Hepatocyte (in vitro differentiated cells): ENCODE data around the gene ISL1. TPM values are rescaled to one million over a fixed set of nuclear protein-coding genes. Genes with fewer than 3 reads are reported as not detected.
A peak's percentile ranks its signal among the peaks of the same experiment; 100 is the strongest.

Source experiments
- DNase-seq: peaks from one replicate; pipeline ENCODE4 v3.0.0-alpha.2; 2016; ENCODE audit warnings: low spot score
- H2AFZ ChIP-seq: fragments of 200-600 bp; sonication (generic); 2 replicates; pipeline ENCODE4 v1.6.0; 2016; ENCODE audit warnings: antibody characterized with exemption, mild to moderate bottlenecking
- H3K27ac ChIP-seq: fragments of 200-600 bp; sonication (generic); 2 replicates; pipeline ENCODE4 v1.5.1; 2016; ENCODE audit warnings: mild to moderate bottlenecking
- H3K27me3 ChIP-seq: fragments of 200-600 bp; sonication (generic); 2 replicates; pipeline ENCODE4 v1.6.1; 2016
- H3K36me3 ChIP-seq: fragments of 200-600 bp; sonication (generic); replicated peaks from 2 replicates; pipeline ENCODE4 v1.5.1; 2016; ENCODE audit warnings: low read depth; ENCODE audit not compliant: insufficient read depth
- H3K4me1 ChIP-seq: fragments of 200-600 bp; sonication (generic); 2 replicates; pipeline ENCODE4 v1.5.1; 2016; ENCODE audit warnings: mild to moderate bottlenecking, moderate library complexity; ENCODE audit not compliant: insufficient read depth
- H3K4me2 ChIP-seq: fragments of 200-600 bp; sonication (generic); 2 replicates; pipeline ENCODE4 v1.6.0; 2016
- H3K4me3 ChIP-seq: fragments of 200-600 bp; sonication (generic); 2 replicates; pipeline ENCODE4 v1.5.1; 2016; ENCODE audit warnings: mild to moderate bottlenecking
- H3K79me2 ChIP-seq: fragments of 200-600 bp; sonication (generic); 2 replicates; pipeline ENCODE4 v1.6.0; 2017; ENCODE audit warnings: mild to moderate bottlenecking
- H3K9me2 ChIP-seq: fragments of 200-600 bp; sonication (generic); replicated peaks from 2 replicates; pipeline ENCODE4 v1.6.0; 2017; ENCODE audit warnings: mild to moderate bottlenecking; ENCODE audit not compliant: insufficient read depth
- H3K9me3 ChIP-seq: fragments of 200-600 bp; sonication (generic); 2 replicates; pipeline ENCODE4 v1.5.1; 2016; ENCODE audit warnings: low read depth, mild to moderate bottlenecking
- H4K20me1 ChIP-seq: fragments of 200-600 bp; sonication (generic); 2 replicates; pipeline ENCODE4 v1.6.0; 2016; ENCODE audit warnings: mild to moderate bottlenecking; ENCODE audit not compliant: insufficient read depth, poor library complexity, severe bottlenecking
- CTCF ChIP-seq: fragments of 200-600 bp; sonication (generic); IDR thresholded peaks from 2 replicates; pipeline ENCODE4 v1.5.1; 2016; ENCODE audit warnings: antibody characterized with exemption, mild to moderate bottlenecking; ENCODE audit not compliant: poor library complexity
- EZH2 ChIP-seq: fragments of 200-600 bp; sonication (generic); IDR thresholded peaks from 2 replicates; pipeline ENCODE4 v1.6.1; 2016; ENCODE audit warnings: antibody characterized with exemption, mild to moderate bottlenecking, borderline replicate concordance
- EZH2phosphoT487 ChIP-seq: fragments of 200-600 bp; sonication (generic); IDR thresholded peaks from one replicate; pipeline ENCODE4 v1.6.1; 2018; ENCODE audit warnings: antibody characterized with exemption, mild to moderate bottlenecking, low read depth, moderate library complexity; ENCODE audit not compliant: unreplicated experiment, severe bottlenecking
- WGBS: methylation state at CpG from one replicate; pipeline ENCODE4 v1.1.6; 2016; ENCODE audit warnings: low lambda C conversion rate; ENCODE audit errors: missing lambda C conversion rate; 5-methylcytosine and 5-hydroxymethylcytosine counted together
- polyA plus RNA-seq: library from polyadenylated mRNA; unstranded; fragments of >200 nt; fragmentation: Nextera tagmentation; extraction: Ambion mirVana; gene quantifications from 2 replicates; pipeline ENCODE4 v1.2.1, GENCODE V29; 2016
- total RNA-seq: library from RNA; depleted of rRNA; stranded (reverse); fragments of >200 nt; gene quantifications from 2 replicates; pipeline ENCODE4 v1.2.3, GENCODE V29; 2014

ISL1 gene
- total and polyA plus RNA-seq, 2 experiments from 2014 or later: 22.0 to 29.1 TPM

DNA sequence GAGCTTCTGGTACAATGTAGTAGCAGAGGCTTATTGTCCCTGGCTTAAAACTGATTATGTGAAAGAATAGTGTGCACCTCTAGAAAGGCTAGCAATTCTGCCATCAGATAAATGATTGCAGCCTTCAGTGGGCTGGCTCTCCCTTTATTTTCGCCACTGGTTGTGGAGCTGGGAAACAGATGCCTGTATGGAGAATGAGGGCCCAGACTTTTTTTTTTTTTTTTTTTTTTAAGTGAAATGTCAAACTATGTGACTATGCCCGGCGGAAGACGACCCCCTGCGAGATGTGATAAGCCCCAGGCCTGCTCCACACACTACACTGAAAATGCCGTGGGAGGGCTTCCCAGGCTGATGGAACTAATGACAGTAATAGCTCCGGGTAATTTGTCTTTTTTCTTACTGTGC is 28.7 kb downstream of the ISL1 start:
- peaks cover 11% of the 10 kb centered on the region for H3K4me1 ChIP-seq
- WGBS: 39% methylated on average over 7 of the region's 7 CpGs
- H4K20me1 ChIP-seq: no peaks in the 10 kb centered on the region
- no peaks in the 10 kb centered on the region for H3K79me2 ChIP-seq
- no peaks in the 10 kb centered on the region for H3K9me2 ChIP-seq
- H3K4me3 ChIP-seq: no peak overlapping the region
- DNase-seq: no peak
- no peaks in the 10 kb centered on the region for H3K9me3 ChIP-seq
- H2AFZ ChIP-seq: no peak overlapping the region
- H3K4me2 ChIP-seq: no peak overlapping the region
- no peaks in the 10 kb centered on the region for H3K36me3 ChIP-seq
- no peak overlapping the region for H3K27ac ChIP-seq
- H3K27me3 ChIP-seq: no peaks in the 10 kb centered on the region
- no peak for TF ChIP-seq CTCF

DNA sequence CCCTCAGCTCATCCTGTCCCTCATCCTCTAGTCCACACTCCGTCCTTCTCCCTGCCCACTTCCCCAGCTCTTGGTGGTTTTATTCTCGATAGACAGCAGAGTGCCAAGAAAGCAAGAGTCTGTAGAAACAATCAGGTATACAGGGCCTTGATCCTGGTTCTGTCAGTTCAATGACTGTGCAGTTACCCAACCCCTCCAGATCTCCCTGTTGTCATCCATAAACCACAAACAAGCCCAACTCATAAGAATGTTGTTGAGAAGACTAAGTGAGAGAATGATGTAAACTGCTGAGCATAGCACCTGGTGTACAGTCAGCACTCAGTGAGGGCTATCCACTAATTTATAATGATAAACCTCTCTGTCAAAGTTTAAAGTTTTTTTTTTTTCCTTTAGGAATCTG is 31.3 kb downstream of the ISL1 start:
- H2AFZ ChIP-seq: no peak overlapping the region
- no peaks in the 10 kb centered on the region for H4K20me1 ChIP-seq
- no peak for DNase-seq
- H3K36me3 ChIP-seq: no peaks in the 10 kb centered on the region
- no peak overlapping the region for H3K4me3 ChIP-seq
- H3K27ac ChIP-seq: no peak overlapping the region
- H3K4me1 ChIP-seq: peaks cover 11% of the 10 kb centered on the region
- 84% methylated on average over 2 of the region's 2 CpGs for WGBS
- no peaks in the 10 kb centered on the region for H3K79me2 ChIP-seq
- TF ChIP-seq CTCF: no peak
- no peak for TF ChIP-seq EZH2
- H3K4me2 ChIP-seq: no peak overlapping the region
- no peaks in the 10 kb centered on the region for H3K9me3 ChIP-seq
- no peaks in the 10 kb centered on the region for H3K9me2 ChIP-seq
- no peaks in the 10 kb centered on the region for H3K27me3 ChIP-seq

DNA sequence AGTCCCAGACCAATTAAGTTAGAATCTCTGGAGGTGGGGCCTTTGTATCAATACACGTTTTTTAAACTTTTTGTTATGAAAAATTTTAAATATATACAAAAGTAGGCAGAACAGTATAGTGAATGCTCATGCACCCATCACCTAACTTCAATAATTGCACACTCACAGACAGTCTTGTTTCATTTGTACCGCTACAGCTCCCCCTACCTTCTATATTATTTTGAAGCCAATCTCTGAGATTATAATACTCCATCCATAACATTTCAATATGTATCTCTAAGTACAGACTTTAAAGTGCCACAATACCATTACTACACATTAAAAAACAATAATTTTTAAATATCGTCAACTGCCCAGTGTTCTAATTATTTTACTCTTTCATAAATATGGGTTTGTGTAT is 32.9 kb downstream of the ISL1 start:
- Histone ChIP-seq H3K36me3 (no peaks in the 10 kb centered on the region), H3K9me2 (no peaks in the 10 kb centered on the region), H3K4me1 (no peaks in the 10 kb centered on the region), H3K27me3 (no peaks in the 10 kb centered on the region), H3K9me3 (no peaks in the 10 kb centered on the region), H3K4me3 (no peak overlapping the region), H3K79me2 (no peaks in the 10 kb centered on the region), H3K27ac (no peak overlapping the region), H2AFZ (no peak overlapping the region), H4K20me1 (no peaks in the 10 kb centered on the region), H3K4me2 (no peak overlapping the region)
- DNase-seq: no peak
- WGBS: 85% methylated on average over 3 of the region's 3 CpGs
- TF ChIP-seq EZH2phosphoT487: no peak
- TF ChIP-seq EZH2: no peak
- TF ChIP-seq CTCF: peak; percentile 7

GRCh38 chr5:51433052-51433710 is 49.9 kb downstream of the ISL1 start:
- H3K27me3 ChIP-seq: no peaks in the 10 kb centered on the region
- H2AFZ ChIP-seq: no peak overlapping the region
- no peak overlapping the region for H3K27ac ChIP-seq
- H3K36me3 ChIP-seq: no peaks in the 10 kb centered on the region
- 94% methylated on average over 3 of the region's 3 CpGs for WGBS
- DNase-seq: no peak
- TF ChIP-seq EZH2phosphoT487 (no peak), EZH2 (no peak), CTCF (no peak)
- H3K9me2 ChIP-seq: no peaks in the 10 kb centered on the region
- no peak overlapping the region for H3K4me2 ChIP-seq
- no peaks in the 10 kb centered on the region for H3K4me1 ChIP-seq
- no peaks in the 10 kb centered on the region for H3K9me3 ChIP-seq
- H4K20me1 ChIP-seq: no peaks in the 10 kb centered on the region
- no peak overlapping the region for H3K4me3 ChIP-seq
- H3K79me2 ChIP-seq: no peaks in the 10 kb centered on the region
